Measurements from ENCODE around the gene ANTXR1. TPM values are rescaled to one million over a fixed set of nuclear protein-coding genes. Genes with fewer than 3 reads are reported as not detected.

ANTXR1 gene
- polyA plus RNA-seq, 3 donors = 83.1 to 89.0 (median 86.2) TPM

GRCh38 chr2:69055688-69056470, 42.9 kb downstream of the ANTXR1 start:
- DNase-seq (ENCODE audit: extremely low read depth in 1 of 11, low read depth in 9 of 11, low spot score in 4 of 11) = no peak

DNA sequence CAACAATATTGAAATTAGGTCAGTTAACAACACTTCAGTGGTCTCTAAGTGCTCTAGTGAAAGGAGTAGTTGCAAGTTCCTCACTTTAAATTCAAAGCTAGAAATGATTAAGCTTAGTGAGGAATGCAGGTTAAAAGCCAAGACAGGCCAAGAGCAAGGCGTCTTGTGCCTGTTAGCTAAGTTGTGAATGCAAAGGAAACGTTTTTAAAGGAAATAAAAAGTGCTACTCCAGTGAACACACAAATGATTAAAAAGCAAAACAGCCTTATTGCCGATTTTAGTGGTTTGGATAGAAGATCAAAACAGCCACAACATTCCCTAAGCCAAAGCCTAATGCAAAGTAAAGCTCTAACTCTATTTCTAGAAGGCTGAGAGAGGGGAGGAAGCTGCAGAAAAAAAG, 44.7 kb downstream of the ANTXR1 start:
- DNase-seq (ENCODE audit: extremely low read depth in 1 of 11, low read depth in 9 of 11, low spot score in 4 of 11) = no peak

- no peak for DNase-seq (ENCODE audit: extremely low read depth in 1 of 11, low read depth in 9 of 11, low spot score in 4 of 11)
Observed at GRCh38 chr2:69059731-69060290, 46.8 kb downstream of the ANTXR1 start.

DNA sequence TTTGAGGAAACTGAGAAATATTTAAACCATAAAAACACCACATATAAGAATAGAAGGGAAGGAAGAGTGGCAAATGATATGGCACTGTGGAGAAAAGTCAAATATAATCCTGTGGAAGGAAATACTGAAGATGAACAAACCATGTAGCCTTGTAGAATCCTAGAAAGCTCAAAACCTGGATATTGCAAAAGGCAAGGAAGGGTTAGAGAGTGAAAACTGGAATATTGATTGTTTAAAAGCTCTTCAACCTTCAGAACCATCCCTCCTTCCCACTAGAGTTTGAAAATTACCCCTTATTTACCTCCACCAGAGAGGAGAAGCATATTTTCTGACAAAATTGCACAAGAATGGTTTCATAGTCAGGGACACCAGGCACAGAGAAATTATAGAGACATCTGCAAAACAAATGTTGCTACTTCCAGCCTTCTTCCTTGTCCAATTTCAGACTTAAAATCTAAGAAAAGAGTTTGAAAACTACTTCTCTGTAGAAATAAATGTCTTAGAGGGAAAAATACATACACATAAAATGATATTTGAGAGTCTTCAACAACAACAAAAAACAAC, 48.0 kb downstream of the ANTXR1 start:
- no peak for DNase-seq (ENCODE audit: extremely low read depth in 1 of 11, low read depth in 9 of 11, low spot score in 4 of 11)

- DNase-seq (ENCODE audit: extremely low read depth in 1 of 11, low read depth in 9 of 11, low spot score in 4 of 11) = no peak
Observed at GRCh38 chr2:69061525-69061924, 48.5 kb downstream of the ANTXR1 start.

DNA sequence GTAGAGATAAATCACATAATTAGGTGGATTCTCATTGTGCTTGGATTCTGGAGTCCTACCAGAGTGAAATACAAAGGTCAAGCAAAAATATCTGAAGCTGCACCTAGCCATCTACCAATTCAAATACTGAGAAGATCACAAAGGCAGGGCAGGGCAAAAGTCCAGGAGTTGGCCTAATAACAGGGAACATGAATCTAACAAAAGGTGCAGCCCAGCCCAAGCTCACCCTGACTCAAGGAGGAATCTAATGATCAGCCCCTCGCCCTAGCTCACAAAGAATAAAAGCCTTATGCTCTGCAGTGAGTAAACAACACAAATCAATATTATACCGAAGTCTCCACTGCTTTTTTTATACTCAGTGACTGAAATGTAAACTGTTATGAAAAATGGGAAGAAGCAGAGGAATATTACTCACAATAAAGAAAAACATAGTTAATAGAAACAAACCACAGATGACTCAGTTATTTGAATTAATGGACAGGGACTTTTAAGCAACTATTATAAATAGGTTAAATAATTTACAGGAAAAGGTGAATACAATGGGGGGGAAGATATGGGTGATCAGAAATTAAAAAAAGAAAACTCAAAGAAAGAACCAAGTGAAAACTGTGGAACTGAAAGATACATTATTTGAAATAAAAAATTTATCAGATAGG, 49.5 kb downstream of the ANTXR1 start:
- DNase-seq (ENCODE audit: extremely low read depth in 1 of 11, low read depth in 9 of 11, low spot score in 4 of 11) = no peak

- DNase-seq (ENCODE audit: extremely low read depth in 1 of 11, low read depth in 9 of 11, low spot score in 4 of 11) = no peak
Observed at GRCh38 chr2:69065735-69066336, 52.9 kb downstream of the ANTXR1 start.

DNA sequence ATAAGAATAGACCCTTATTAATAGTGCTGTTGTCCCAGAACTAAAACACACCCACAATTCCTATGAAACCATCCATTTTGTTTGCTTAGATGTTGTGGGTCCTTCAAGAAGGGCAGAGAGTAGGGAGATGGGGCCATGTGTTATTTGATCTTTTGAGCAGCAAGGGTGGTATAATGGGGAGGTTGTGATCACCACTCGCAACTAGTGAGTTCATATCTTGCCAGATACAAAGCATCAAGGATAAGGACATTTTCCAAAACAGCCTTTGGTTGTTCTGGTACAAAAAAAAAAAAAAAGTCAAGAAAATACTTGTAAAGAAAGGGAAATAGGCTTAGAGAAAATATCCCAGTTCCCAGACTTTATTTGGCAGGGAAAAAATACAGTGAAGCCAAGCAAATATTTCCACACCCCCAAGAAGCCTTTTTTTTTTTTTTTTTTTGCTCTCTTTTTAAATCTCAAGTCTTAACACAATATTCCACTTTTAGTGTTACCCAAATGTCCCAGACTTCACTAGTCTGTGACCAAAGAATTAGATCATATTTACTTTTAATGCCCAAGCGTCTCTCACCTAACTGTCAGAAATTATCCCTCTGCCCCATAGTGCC, 54.1 kb downstream of the ANTXR1 start:
- no peak for DNase-seq (ENCODE audit: extremely low read depth in 1 of 11, low read depth in 9 of 11, low spot score in 4 of 11)

DNA sequence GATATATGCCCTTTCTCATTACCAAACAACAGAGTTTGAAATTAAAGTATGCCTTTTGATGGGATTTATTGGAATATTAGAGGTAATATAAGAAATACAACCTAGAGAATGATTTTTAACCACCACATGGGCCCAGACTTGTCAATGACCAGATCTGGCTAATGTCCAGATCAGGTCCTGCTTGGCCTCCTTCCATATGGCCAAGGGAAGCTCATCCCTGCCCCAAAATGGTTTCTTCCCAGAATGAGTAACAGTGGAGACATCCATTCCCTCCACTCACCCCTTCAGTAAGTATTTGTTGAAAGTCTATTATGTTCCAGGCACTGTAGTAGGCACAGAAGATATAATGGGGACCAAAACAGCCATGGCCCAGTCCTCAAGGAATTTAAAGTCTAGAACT, 54.9 kb downstream of the ANTXR1 start:
- DNase-seq (ENCODE audit: extremely low read depth in 1 of 11, low read depth in 9 of 11, low spot score in 4 of 11) = no peak

- no peak for DNase-seq (ENCODE audit: extremely low read depth in 1 of 11, low read depth in 9 of 11, low spot score in 4 of 11)
Observed at GRCh38 chr2:69070969-69071368, 58.0 kb downstream of the ANTXR1 start.

- no peak for DNase-seq (ENCODE audit: extremely low read depth in 1 of 11, low read depth in 9 of 11, low spot score in 4 of 11)
Observed at GRCh38 chr2:69073928-69074570, 61.1 kb downstream of the ANTXR1 start.

DNA sequence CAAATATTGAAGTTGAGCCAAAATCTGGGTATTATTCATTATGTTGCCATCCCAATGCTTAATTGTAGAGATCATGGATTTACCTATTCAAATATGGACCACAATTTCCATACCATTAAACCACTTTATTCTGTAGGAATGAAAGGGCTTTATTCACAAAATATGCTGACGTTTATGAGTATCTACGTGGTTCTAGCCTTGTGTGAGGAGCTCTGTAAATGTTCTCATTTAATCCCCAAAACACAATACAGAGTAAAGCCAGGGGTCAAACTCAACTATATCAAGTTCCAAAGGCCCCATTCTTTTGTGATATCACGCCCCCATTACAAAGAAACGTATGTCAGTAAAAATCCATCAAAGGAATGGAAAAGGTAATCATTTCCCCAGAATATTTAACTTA, 61.9 kb downstream of the ANTXR1 start:
- no peak for DNase-seq (ENCODE audit: extremely low read depth in 1 of 11, low read depth in 9 of 11, low spot score in 4 of 11)

- DNase-seq (ENCODE audit: extremely low read depth in 1 of 11, low read depth in 9 of 11, low spot score in 4 of 11) = no peak
Observed at GRCh38 chr2:69075486-69075885, 62.5 kb downstream of the ANTXR1 start.

GRCh38 chr2:69076601-69077000, 63.6 kb downstream of the ANTXR1 start:
- no peak for DNase-seq (ENCODE audit: extremely low read depth in 1 of 11, low read depth in 9 of 11, low spot score in 4 of 11)

- no peak for DNase-seq (ENCODE audit: extremely low read depth in 1 of 11, low read depth in 9 of 11, low spot score in 4 of 11)
Observed at GRCh38 chr2:69077252-69077950, 64.4 kb downstream of the ANTXR1 start.

DNA sequence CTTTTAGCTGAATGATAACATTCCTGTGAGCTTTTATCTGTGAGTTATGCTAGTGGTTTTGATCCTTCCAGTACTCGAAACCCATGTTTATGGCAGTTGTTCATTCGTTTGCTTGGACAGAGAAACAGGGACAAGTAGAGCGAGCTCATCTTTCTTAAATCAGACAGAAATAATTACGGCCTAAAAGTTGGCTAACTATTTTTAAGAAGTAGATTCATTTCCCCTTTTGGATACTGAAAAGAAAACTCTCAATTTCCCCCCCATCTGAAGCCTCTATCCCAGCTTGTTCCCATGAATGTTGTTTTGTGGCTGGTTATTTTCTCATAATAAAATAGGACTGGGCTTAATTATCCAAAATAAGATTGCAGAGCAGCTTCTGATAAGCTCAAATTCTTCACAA, 67.1 kb downstream of the ANTXR1 start:
- DNase-seq (ENCODE audit: extremely low read depth in 1 of 11, low read depth in 9 of 11, low spot score in 4 of 11) = no peak

DNA sequence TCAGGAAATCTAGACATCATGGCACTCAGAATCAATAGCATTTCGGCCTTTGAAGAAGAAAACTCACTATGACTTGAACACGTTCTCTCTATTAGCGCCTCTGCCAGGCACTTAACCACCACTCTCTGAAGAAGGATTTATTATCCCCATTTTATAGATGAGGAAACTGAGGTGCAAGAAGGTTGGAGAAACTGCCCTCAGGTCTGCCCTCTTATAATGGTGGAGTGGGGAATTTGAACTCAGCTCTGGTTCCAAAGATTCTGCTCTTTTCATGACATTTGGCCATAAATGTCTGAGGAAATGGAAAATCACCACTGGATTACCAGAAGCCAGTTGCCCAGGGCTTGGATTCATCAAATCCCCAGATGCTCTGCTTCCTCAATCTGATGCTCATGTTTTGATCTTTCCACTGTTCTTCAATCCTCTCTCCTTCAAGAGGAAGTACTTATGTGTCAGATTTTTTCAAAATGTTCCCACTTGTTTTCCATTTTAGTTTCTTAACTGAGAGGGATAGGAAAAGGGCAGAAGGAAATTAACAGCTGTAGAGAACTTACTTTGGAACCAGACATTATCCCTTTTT, 68.1 kb downstream of the ANTXR1 start:
- no peak for DNase-seq (ENCODE audit: extremely low read depth in 1 of 11, low read depth in 9 of 11, low spot score in 4 of 11)

DNA sequence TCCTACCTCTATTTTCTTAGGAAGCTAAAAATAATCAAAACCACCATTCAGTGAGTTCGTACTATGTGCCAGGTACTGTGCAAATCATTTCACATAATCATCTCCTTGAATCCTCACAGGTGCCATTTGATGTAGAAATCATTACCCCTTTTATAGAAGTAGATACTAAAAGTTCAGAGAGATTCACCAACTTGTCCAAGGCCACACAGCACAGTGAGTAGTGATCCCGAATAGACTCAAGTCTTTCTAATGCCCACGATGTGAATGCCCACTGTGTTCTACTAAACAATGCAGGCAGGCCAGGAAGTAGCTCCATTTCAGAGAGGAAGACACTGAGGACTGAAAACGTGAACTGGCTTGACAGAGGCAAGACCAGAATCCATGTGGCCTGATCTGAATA, 68.8 kb downstream of the ANTXR1 start:
- DNase-seq (ENCODE audit: extremely low read depth in 1 of 11, low read depth in 9 of 11, low spot score in 4 of 11) = no peak
